ENCODE measurements around the gene TBCCD1.

TBCCD1 gene

DNA sequence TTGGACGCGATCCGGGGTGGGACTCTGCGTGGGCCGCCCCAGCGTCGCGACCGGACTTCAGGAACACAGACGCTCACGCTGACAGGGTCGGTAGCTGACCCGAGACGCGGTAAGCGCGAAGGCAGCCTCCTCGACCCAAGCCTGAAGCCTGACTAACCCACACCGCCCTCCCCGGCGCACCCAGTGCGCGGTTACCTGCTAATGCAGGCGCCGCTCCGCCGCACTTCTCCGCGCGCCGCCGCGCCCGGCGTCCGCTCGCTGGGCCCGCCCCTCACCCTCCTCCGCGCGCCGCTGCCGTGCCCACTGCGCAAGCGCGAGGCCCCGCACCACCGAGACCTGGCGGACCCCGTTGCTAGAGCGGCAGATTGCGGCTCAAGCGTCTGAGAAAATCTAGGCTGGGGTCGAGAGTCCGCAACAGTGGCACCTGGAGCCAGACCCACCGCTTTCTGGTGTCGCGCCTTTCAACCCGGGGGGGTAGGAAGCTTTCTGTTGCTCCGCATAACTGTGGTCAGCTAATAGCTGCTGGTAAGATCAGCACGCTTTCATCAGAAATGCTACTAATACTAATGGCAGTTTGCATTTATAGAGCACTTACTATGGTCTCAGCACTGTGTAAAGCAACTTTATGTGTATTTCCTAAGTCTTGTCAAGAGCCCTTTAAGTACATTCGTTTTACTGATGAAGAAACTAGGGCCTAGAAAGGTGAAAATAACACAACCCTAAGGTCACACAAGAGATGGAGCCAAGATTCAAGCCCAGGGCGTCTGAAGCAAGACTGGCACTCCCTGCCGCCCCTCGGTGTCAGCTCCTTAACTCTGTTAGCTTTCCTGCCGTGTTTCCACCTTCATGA, at the start of gene TBCCD1:
TBCCD1 (minus strand) TSS at position 268 of the 850 bp plus-strand sequence. CDS start 3,010 bp downstream, outside the sequence.
- Mint-ChIP-seq H3K9me3 (no peaks in the 10 kb centered on the region), H3K27me3 (no peaks in the 10 kb centered on the region), H3K4me3 (peak within 1 kb of the TSS; percentile 84 to 90), H3K36me3 (peaks cover 9 to 15% of the 10 kb centered on the region in 2 donors), H3K27ac (peak within 1 kb of the TSS; percentile 93), H3K4me1 (peaks cover 25 to 34% of the 10 kb centered on the region in 2 donors)
- DNase-seq (peak; percentile 95), ATAC-seq (replicated peaks) (peak; percentile 57 to 65)

DNA sequence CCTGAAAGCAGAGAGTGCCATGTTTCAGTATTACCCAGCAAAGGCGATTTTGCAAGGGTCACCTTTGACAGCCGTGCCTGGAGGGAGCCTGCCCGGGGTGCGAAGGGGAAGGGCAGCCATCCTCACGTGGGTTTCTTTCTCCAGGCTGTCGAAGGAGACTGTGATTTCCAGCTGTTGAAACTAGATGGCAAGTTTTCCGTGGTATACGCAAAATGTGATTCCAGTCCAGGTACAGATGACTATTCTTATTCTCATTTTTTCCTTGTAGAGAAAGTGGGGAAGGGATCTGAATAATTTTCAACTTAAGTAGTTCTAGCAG, 49.1 kb upstream of the TBCCD1 start:
- peaks cover 13 to 21% of the 10 kb centered on the region in 2 donors for H3K4me1 Mint-ChIP-seq
- H3K27me3 Mint-ChIP-seq: peaks cover 51 to 59% of the 10 kb centered on the region in 2 donors
- ATAC-seq (replicated peaks): no peak
- DNase-seq: no peak
- H3K9me3 Mint-ChIP-seq: no peaks in the 10 kb centered on the region
- H3K4me3 Mint-ChIP-seq: no peak overlapping the region
- H3K36me3 Mint-ChIP-seq: peaks cover 0 to 1% of the 10 kb centered on the region in 2 donors
- no peak overlapping the region for H3K27ac Mint-ChIP-seq

- ATAC-seq (replicated peaks): peak; percentile 54 to 61
- H3K27me3 Mint-ChIP-seq: peaks cover 42 to 51% of the 10 kb centered on the region in 2 donors
- peak overlapping the region; percentile 3 to 7 for H3K4me3 Mint-ChIP-seq
- peaks cover 0 to 1% of the 10 kb centered on the region in 2 donors for H3K36me3 Mint-ChIP-seq
- peaks cover 13 to 21% of the 10 kb centered on the region in 2 donors for H3K4me1 Mint-ChIP-seq
- no peaks in the 10 kb centered on the region for H3K9me3 Mint-ChIP-seq
- DNase-seq: peak; percentile 60
- no peak overlapping the region for H3K27ac Mint-ChIP-seq
These were observed 47.7 kb upstream of the TBCCD1 start for GRCh38 chr3:186614597-186615483.

GRCh38 chr3:186614266-186614596, 47.1 kb upstream of the TBCCD1 start:
- Mint-ChIP-seq H3K9me3 (no peaks in the 10 kb centered on the region), H3K27me3 (peaks cover 42 to 51% of the 10 kb centered on the region in 2 donors), H3K27ac (no peak overlapping the region), H3K4me1 (peaks cover 13 to 21% of the 10 kb centered on the region in 2 donors), H3K4me3 (peak overlapping the region; percentile 3 to 7), H3K36me3 (peaks cover 0 to 1% of the 10 kb centered on the region in 2 donors)
- ATAC-seq (replicated peaks) (no peak), DNase-seq (no peak)

- H3K9me3 Mint-ChIP-seq: no peaks in the 10 kb centered on the region
- peaks cover 0 to 1% of the 10 kb centered on the region in 2 donors for H3K36me3 Mint-ChIP-seq
- DNase-seq: no peak
- no peak for ATAC-seq (replicated peaks)
- H3K4me1 Mint-ChIP-seq: peaks cover 13 to 21% of the 10 kb centered on the region in 2 donors
- no peak overlapping the region for H3K27ac Mint-ChIP-seq
- H3K27me3 Mint-ChIP-seq: peaks cover 42 to 51% of the 10 kb centered on the region in 2 donors
- H3K4me3 Mint-ChIP-seq: no peak overlapping the region
These were observed 46.6 kb upstream of the TBCCD1 start for GRCh38 chr3:186613637-186614265.

DNA sequence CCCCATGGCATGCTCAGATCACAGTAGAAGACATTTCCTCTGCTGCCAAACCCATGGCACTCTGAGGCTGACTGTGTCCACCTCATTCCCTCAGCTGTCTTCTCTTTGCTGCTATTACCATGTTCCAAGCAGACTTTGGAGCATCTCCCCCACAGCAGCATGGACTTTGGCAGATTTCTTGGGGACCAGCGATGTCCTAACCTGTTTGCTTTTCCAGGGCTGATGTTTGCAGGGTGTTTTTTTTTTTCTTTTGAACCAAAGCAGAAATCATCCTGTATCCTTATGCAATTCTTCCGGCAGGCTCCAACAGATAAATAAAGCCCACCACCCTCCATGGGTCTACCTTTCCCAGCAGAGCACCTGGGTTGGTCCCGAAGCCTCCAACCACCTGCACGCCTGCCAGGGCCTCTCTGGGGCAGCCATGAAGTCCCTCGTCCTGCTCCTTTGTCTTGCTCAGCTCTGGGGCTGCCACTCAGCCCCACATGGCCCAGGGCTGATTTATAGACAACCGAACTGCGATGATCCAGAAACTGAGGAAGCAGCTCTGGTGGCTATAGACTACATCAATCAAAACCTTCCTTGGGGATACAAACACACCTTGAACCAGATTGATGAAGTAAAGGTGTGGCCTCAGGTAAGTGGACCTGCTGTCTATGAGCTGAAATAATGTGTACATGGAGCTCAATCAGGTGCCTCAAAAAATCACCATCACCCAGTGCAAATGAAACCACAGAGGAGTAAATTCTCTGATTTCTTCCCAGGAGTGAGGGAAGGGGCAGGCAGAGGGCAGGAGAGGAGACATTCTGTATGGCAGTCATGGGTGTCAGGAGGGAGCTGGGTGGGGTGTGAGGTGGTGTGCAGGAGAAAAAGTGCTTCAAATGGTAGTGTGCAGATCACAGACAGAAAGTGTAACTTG, 45.8 kb upstream of the TBCCD1 start, which contains the start of gene AHSG:
AHSG (plus strand) TSS at position 340 of the 916 bp plus-strand sequence; CDS start at position 422, 82 bp downstream.
- Mint-ChIP-seq H3K27ac (peak within 1 kb of the TSS; percentile 44), H3K9me3 (no peaks in the 10 kb centered on the region), H3K4me3 (no peak within 1 kb of the TSS), H3K4me1 (peaks cover 13 to 21% of the 10 kb centered on the region in 2 donors), H3K27me3 (peaks cover 35 to 44% of the 10 kb centered on the region in 2 donors), H3K36me3 (peaks cover 0 to 1% of the 10 kb centered on the region in 2 donors)
- ATAC-seq (replicated peaks) (no peak), DNase-seq (no peak)

DNA sequence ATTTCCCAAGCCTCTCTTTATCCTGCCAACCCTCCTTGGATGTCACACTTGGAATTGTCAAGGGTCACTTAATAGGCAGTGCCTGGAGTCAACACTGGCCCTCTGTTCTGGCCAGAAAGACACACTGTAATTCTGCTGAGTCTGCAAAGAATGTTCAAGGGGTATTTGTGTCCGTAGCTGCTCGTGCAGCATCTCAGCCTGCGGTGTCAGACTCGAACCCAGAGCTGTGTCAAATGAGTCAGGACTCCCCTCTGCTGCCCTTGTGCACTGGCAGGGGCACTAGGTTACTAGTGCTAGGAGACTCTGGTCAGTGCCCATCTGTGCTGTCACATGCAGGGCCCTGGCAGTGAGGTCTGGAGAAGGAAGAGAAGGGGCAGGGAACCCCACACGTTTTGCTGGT, 44.9 kb upstream of the TBCCD1 start:
- DNase-seq (no peak), ATAC-seq (replicated peaks) (no peak)
- peak overlapping the region; percentile 44 for H3K27ac Mint-ChIP-seq
- peaks cover 0 to 1% of the 10 kb centered on the region in 2 donors for H3K36me3 Mint-ChIP-seq
- no peak overlapping the region for H3K4me3 Mint-ChIP-seq
- no peaks in the 10 kb centered on the region for H3K9me3 Mint-ChIP-seq
- peaks cover 11 to 17% of the 10 kb centered on the region in 2 donors for H3K4me1 Mint-ChIP-seq
- H3K27me3 Mint-ChIP-seq: peaks cover 26 to 35% of the 10 kb centered on the region in 2 donors

DNA sequence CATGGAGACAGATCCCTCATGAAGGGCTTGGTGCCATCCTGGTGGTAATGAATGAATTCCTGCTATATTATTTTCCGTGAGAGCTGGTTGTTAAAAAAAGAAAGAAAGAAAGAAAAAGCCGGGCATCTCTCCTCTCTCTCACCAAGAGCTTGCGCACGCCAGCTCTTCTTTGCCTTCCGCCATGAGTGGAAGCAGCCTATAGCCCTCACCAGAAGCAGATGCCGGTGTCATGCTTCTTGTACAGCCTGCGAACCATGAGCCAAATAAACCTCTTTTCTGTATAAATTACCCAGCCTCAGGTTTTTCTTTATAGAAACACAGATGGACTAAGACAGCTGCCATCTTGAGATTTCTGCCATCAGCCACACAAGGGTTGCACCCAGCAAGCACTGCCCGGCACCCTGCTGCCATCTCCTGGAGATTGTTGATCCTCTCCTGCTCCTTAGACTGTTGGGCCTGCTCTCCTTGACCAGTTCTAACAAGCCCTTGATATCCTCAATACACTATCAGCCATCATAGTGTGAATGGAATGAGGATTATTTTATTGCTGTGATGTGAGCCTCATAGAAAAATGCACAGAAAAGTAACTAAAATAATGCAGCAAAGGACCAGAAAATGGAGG, 42.2 kb upstream of the TBCCD1 start:
- H3K4me1 Mint-ChIP-seq: peaks cover 1 to 3% of the 10 kb centered on the region in 2 donors
- H3K9me3 Mint-ChIP-seq: no peaks in the 10 kb centered on the region
- no peak for DNase-seq
- peaks cover 22 to 30% of the 10 kb centered on the region in 2 donors for H3K27me3 Mint-ChIP-seq
- no peak overlapping the region for H3K27ac Mint-ChIP-seq
- no peak for ATAC-seq (replicated peaks)
- H3K4me3 Mint-ChIP-seq: no peak overlapping the region
- no peaks in the 10 kb centered on the region for H3K36me3 Mint-ChIP-seq

DNA sequence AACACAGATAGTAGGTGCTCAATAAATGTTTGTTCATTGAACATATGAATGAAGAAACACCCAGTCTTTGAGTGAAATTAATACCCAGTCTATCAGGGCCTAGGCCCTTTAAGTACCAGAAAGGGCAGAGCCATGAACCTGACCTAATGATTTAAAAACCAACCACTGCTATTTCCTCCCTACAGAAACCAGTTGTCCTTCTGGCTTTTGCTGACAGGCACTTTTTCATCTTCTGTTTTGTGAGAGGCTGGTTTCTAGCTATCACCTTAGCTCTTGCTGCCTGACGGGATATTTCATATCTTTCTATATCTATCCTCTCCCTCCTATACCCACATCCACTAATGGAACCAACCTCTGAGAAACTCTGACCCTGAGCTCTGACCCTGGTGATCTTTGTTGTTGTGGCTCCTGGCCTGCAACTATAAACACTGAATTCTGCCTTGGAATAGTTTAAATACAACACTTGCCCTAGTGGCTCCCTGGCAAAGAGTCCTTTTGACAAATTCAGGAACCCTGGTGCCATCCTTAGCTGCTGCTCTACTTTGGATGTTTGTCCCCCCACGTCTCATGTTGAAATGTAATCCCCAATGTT, 41.6 kb upstream of the TBCCD1 start:
- Mint-ChIP-seq H3K27me3 (peaks cover 26 to 32% of the 10 kb centered on the region in 2 donors), H3K9me3 (no peaks in the 10 kb centered on the region), H3K36me3 (no peaks in the 10 kb centered on the region), H3K4me1 (no peaks in the 10 kb centered on the region), H3K4me3 (no peak overlapping the region), H3K27ac (no peak overlapping the region)
- no peak for DNase-seq
- no peak for ATAC-seq (replicated peaks)

DNA sequence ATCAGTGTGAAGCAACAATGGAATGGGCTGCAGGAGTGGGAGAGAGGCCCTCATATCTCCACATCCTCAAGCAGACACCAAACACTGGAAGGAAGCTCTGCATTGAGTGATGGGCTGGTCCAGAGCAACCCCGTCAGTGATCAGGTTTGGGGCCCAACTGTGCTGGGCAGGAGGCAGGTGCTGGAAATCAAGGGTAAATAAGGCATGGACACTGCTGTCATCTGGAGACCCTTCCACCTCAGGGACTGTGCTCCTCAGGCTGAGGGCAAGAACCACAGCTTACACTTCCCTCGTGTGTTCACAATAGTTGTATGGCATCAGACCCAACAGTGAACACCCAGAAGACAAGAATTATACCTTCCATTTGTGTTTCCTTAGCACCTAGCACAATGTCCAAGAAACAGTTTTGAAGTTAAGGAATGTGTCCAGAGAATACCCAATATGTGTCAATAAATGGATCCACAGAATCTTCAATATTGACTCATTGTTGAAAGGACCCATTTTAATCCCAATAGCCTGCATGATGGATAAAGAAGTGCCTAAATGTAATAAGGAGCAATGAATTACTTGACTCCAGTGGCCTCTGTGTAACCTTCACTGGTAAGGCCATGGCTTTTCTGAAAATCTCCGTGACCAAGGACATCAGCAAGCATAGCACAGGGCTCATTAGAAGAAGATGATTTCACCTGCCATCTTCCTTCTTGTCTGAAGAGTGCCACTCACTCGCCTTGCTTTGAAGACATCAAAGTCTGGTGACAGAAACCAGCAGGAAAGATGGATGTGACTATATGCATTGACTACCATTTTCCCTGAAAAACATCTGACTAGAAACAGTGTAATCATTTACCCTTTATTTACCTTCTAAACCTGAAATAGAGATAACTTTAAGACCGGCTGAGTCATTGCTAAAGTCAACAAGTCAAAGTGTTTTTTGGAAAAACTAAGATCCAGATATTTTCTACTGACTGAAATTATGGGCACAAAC, 38.7 kb upstream of the TBCCD1 start:
- Mint-ChIP-seq H3K27ac (no peak overlapping the region), H3K36me3 (no peaks in the 10 kb centered on the region), H3K9me3 (no peaks in the 10 kb centered on the region), H3K4me1 (no peaks in the 10 kb centered on the region), H3K4me3 (no peak overlapping the region), H3K27me3 (peaks cover 7 to 12% of the 10 kb centered on the region in 2 donors)
- DNase-seq (no peak), ATAC-seq (replicated peaks) (no peak)

- ATAC-seq (replicated peaks): no peak
- Mint-ChIP-seq H3K36me3 (no peaks in the 10 kb centered on the region), H3K27me3 (peaks cover 7 to 12% of the 10 kb centered on the region in 2 donors), H3K27ac (no peak overlapping the region), H3K9me3 (no peaks in the 10 kb centered on the region), H3K4me3 (no peak overlapping the region), H3K4me1 (no peaks in the 10 kb centered on the region)
- DNase-seq: no peak
These were observed 37.9 kb upstream of the TBCCD1 start for GRCh38 chr3:186605078-186605477.

- H3K4me1 Mint-ChIP-seq: no peaks in the 10 kb centered on the region
- DNase-seq (no peak), ATAC-seq (replicated peaks) (no peak)
- no peaks in the 10 kb centered on the region for H3K36me3 Mint-ChIP-seq
- H3K27ac Mint-ChIP-seq: no peak overlapping the region
- H3K27me3 Mint-ChIP-seq: peaks cover 11 to 12% of the 10 kb centered on the region in 2 donors
- no peak overlapping the region for H3K4me3 Mint-ChIP-seq
- H3K9me3 Mint-ChIP-seq: no peaks in the 10 kb centered on the region
These were observed 36.0 kb upstream of the TBCCD1 start for GRCh38 chr3:186603159-186603558.
